Rectal smooth muscle tissue (tissue), 1 donor: ENCODE data around the gene PHF21A.
A peak's percentile ranks its signal among the peaks of the same experiment; 100 is the strongest.

Experiments used
- H3K27ac ChIP-seq: one replicate; pipeline ENCODE4 v1.7.0; 2013; ENCODE audit warnings: low read depth, low read length, inconsistent platforms
- H3K27me3 ChIP-seq: one replicate; pipeline ENCODE4 v1.7.0; 2013; ENCODE audit warnings: low read length; ENCODE audit not compliant: control insufficient read depth, insufficient read depth
- H3K36me3 ChIP-seq: one replicate; pipeline ENCODE4 v1.7.0; 2013; ENCODE audit warnings: low read length; ENCODE audit not compliant: control insufficient read depth, insufficient read depth
- H3K4me1 ChIP-seq: one replicate; pipeline ENCODE4 v1.7.0; 2013; ENCODE audit warnings: low read length; ENCODE audit not compliant: control insufficient read depth, insufficient read depth
- H3K4me3 ChIP-seq: one replicate; pipeline ENCODE4 v1.7.0; 2013; ENCODE audit warnings: low read length
- H3K9ac ChIP-seq: one replicate; pipeline ENCODE4 v1.7.0; 2013; ENCODE audit warnings: low read length

PHF21A gene

GRCh38 chr11:45890886-45891550 lies 230.2 kb downstream of the PHF21A start:
- H3K27ac ChIP-seq: no peak overlapping the region
- no peak overlapping the region for H3K4me3 ChIP-seq
- H3K9ac ChIP-seq: no peak overlapping the region
- H3K36me3 ChIP-seq: no peaks in the 10 kb centered on the region
- H3K4me1 ChIP-seq: no peaks in the 10 kb centered on the region
- peaks cover 2% of the 10 kb centered on the region for H3K27me3 ChIP-seq

DNA sequence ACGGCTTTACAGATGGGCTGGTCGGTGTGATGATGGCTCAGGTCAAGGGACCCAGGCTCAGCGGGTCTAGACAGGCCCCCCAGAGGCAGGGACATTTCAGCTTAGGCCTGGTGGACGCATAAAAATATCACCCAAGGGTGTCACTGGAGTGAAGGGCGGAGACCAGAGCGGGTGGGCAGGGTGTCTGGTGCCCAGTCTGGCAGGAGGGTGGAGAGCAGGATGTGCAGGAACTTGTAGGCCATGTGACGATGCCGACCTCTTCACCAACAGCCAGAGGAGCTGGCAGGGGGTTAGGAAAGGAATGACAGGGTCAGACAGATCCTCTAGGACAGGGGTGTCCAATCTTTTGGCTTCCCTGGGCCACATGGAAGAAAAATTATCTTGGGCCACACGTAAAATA lies 231.3 kb downstream of the PHF21A start:
- Histone ChIP-seq H3K36me3 (no peaks in the 10 kb centered on the region), H3K27ac (no peak overlapping the region), H3K9ac (no peak overlapping the region), H3K4me3 (no peak overlapping the region), H3K4me1 (no peaks in the 10 kb centered on the region), H3K27me3 (peaks cover 2% of the 10 kb centered on the region)

DNA sequence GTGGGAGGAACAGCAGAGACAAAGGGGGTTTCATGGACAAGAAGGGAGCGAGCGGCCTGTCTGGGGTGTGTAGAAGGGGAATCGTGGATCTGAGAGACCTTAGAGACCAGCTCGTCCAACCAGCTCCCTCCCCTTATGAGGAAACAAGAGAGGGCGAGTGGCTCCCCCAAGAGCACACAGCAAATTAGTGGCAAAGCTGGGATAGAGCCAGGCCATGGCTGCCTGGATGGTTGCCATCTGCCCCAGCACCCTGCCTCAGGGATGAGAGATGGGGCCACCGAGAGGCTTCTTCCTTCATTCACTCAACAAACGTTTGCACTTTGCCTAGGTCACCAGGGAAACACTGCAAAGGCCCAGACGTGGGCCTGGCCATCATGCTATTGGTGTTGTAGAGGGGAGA lies 231.7 kb downstream of the PHF21A start:
- no peaks in the 10 kb centered on the region for H3K36me3 ChIP-seq
- no peak overlapping the region for H3K4me3 ChIP-seq
- H3K4me1 ChIP-seq: no peaks in the 10 kb centered on the region
- peaks cover 2% of the 10 kb centered on the region for H3K27me3 ChIP-seq
- no peak overlapping the region for H3K27ac ChIP-seq
- no peak overlapping the region for H3K9ac ChIP-seq

GRCh38 chr11:45887587-45887986 lies 233.7 kb downstream of the PHF21A start:
- H3K4me3 ChIP-seq: no peak overlapping the region
- H3K36me3 ChIP-seq: peaks cover 4% of the 10 kb centered on the region
- H3K27me3 ChIP-seq: peaks cover 2% of the 10 kb centered on the region
- no peak overlapping the region for H3K9ac ChIP-seq
- no peak overlapping the region for H3K27ac ChIP-seq
- H3K4me1 ChIP-seq: no peaks in the 10 kb centered on the region

GRCh38 chr11:45886816-45887520 lies 234.3 kb downstream of the PHF21A start:
- H3K27ac ChIP-seq: no peak overlapping the region
- no peaks in the 10 kb centered on the region for H3K4me1 ChIP-seq
- H3K36me3 ChIP-seq: peaks cover 5% of the 10 kb centered on the region
- H3K9ac ChIP-seq: no peak overlapping the region
- peaks cover 2% of the 10 kb centered on the region for H3K27me3 ChIP-seq
- H3K4me3 ChIP-seq: no peak overlapping the region

DNA sequence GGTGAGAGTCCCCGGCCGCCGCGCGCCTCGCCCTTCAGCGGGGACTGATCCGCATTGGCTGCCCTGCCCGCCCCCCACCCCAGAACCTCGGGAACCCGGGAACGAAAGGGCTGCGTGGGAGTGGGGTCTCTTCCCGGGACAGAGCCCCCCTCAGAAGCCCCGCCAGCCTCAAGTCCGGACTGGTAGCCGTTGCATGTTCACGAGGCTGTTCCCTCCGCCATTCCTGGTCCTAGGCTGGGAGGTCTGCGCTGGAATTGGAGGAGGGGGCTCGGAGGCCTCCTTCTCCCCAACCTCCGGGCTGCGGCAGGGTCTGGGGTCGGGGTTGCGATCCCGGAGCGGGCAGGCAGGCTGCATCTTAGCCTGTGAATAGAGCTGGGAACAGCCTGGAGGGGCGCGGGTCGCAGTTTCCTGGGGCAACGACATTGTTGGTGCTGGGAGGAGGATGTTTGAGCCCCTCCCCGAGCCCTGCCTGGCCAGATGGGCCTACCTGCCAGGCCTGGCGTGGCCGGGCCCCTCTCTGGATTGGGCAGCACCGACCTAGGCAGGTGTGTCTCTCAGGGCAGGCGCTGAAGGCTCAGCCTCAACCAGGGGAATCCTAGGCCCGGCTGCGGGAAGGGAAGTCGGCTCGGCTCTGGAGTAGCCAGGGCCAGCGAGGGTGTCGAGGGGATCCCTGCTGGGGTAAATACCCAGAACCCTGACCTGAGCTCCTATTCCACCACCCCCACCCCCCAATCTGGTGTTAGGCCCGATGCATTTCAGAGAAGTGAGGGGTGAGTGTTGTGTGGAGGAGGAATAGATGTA lies 235.1 kb downstream of the PHF21A start:
- H3K4me1 ChIP-seq: peaks cover 4% of the 10 kb centered on the region
- no peak overlapping the region for H3K9ac ChIP-seq
- peaks cover 2% of the 10 kb centered on the region for H3K27me3 ChIP-seq
- no peak overlapping the region for H3K27ac ChIP-seq
- H3K4me3 ChIP-seq: peak overlapping the region; percentile 53
- peaks cover 9% of the 10 kb centered on the region for H3K36me3 ChIP-seq

DNA sequence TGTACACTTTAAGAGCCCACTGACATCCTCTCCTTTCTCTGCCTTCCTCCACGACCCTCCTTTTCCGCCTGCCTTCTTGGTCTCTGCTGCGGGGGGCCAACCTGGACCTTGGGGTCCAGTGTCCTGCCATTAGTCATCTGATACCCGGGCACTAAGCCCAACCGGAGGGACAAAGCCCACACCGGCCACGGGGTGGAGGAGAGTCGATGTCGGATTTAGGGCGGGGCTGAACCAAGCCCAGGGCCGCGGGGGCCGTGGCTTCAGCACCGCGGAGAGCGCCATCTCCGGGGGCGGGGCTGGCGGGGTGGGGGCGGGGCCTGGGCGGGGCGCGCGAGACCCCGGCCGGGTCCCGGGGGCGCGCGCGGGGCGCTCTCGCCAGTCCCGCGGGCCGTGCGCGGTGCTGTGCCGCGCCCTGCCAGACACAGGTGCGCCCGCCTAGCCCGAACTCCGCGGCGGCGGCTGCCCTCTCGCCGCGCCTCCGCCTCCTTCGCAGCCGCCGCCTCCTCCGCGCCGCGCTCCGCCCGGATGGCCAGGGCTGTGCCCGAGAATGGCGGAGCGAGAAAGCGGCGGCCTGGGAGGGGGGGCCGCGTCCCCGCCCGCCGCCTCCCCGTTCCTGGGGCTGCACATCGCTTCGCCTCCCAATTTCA lies 235.9 kb downstream of the PHF21A start, which contains the start of gene MAPK8IP1:
TSS of gene MAPK8IP1 (plus strand) at position 378 of the 647 bp plus-strand sequence. CDS start at position 548, 170 bp downstream.
- Histone ChIP-seq H3K27me3 (peaks cover 2% of the 10 kb centered on the region), H3K4me3 (peak within 1 kb of the TSS; percentile 53), H3K9ac (no peak within 1 kb of the TSS), H3K4me1 (peaks cover 11% of the 10 kb centered on the region), H3K27ac (no peak within 1 kb of the TSS), H3K36me3 (peaks cover 12% of the 10 kb centered on the region)

- Histone ChIP-seq H3K4me3 (no peak overlapping the region), H3K36me3 (peaks cover 12% of the 10 kb centered on the region), H3K9ac (no peak overlapping the region), H3K27ac (no peak overlapping the region), H3K4me1 (peaks cover 13% of the 10 kb centered on the region), H3K27me3 (peaks cover 2% of the 10 kb centered on the region)
Measured at GRCh38 chr11:45884596-45885185, 236.6 kb downstream of the PHF21A start.
